PC-3 (cell line): ENCODE data around the gene RAI2. TPM values are rescaled to one million over a fixed set of nuclear protein-coding genes. Genes with fewer than 3 reads are reported as not detected.
A peak's percentile ranks its signal among the peaks of the same experiment; 100 is the strongest.

ENCODE experiments used
- ATAC-seq: fragments of 200-7000 bp; cut with Tn5 transposase; 2 replicates; pipeline ENCODE4 v1.9.1; 2020; ENCODE audit warnings: mild to moderate bottlenecking, moderate library complexity
- BruUV-seq: library from RNA; stranded (reverse); fragments of 400-500 nt; replicated peaks from 2 replicates; lab custom pipeline; 2021; lab: Mats Ljungman, UMichigan
- CTCF ChIA-PET: fragments of 300-600 bp; sonication (Branson Sonifier 250); formaldehyde crosslinking; loops from one replicate; lab custom pipeline; 2022; ENCODE audit warnings: antibody characterized with exemption; lab: Charles Lee
- POLR2A ChIA-PET: fragments of 300-600 bp; sonication (Branson Sonifier 250); formaldehyde crosslinking; loops from one replicate; lab custom pipeline; 2022; ENCODE audit warnings: antibody characterized with exemption; ENCODE audit not compliant: unreplicated experiment; lab: Charles Lee
- DNase-seq: peaks from one replicate; pipeline ENCODE4 v3.0.0-alpha.2; 2015
- H2AFZ ChIP-seq: fragments of 300-600 bp; sonication (generic); 2 replicates; pipeline ENCODE4 v1.6.0; 2016; ENCODE audit warnings: antibody characterized with exemption, low read length
- H3F3A ChIP-seq: fragments of 300-600 bp; sonication (generic); one replicate; pipeline ENCODE4 v1.6.0; 2017; ENCODE audit warnings: antibody characterized with exemption, low read length, control low read depth, mild to moderate bottlenecking; ENCODE audit not compliant: unreplicated experiment
- H3K27ac ChIP-seq: fragments of 300-600 bp; sonication (generic); 2 replicates; pipeline ENCODE4 v1.5.1; 2016; ENCODE audit warnings: mild to moderate bottlenecking, low read length
- H3K27me3 ChIP-seq: fragments of 300-600 bp; sonication (generic); 2 replicates; pipeline ENCODE4 v1.6.1; 2016; ENCODE audit warnings: low read length, mixed read lengths
- H3K36me3 ChIP-seq: fragments of 300-600 bp; sonication (generic); 2 replicates; pipeline ENCODE4 v1.6.1; 2016; ENCODE audit warnings: low read depth, mixed run types, low read length, mixed read lengths
- H3K4me1 ChIP-seq: fragments of 300-600 bp; sonication (generic); 2 replicates; pipeline ENCODE4 v1.5.1; 2016; ENCODE audit warnings: low read length; ENCODE audit not compliant: insufficient read depth
- H3K4me2 ChIP-seq: fragments of 300-600 bp; sonication (generic); 2 replicates; pipeline ENCODE4 v1.6.0; 2016; ENCODE audit warnings: low read length
- H3K4me3 ChIP-seq: fragments of 300-600 bp; sonication (generic); 2 replicates; pipeline ENCODE4 v1.5.1; 2016; ENCODE audit warnings: mild to moderate bottlenecking, low read length, mixed read lengths
- H3K79me2 ChIP-seq: fragments of 300-600 bp; sonication (generic); 2 replicates; pipeline ENCODE4 v1.6.1; 2017; ENCODE audit warnings: low read length, mixed read lengths
- H3K9ac ChIP-seq: fragments of 300-600 bp; sonication (generic); 2 replicates; pipeline ENCODE4 v1.6.0; 2016; ENCODE audit warnings: mild to moderate bottlenecking, low read length
- H3K9me2 ChIP-seq: fragments of 300-600 bp; sonication (generic); replicated peaks from 2 replicates; pipeline ENCODE4 v1.6.1; 2016; ENCODE audit warnings: mixed run types, low read length, mixed read lengths
- H3K9me3 ChIP-seq: fragments of 300-600 bp; sonication (generic); 2 replicates; pipeline ENCODE4 v1.6.1; 2016; ENCODE audit warnings: low read length, mixed read lengths
- H4K20me1 ChIP-seq: fragments of 300-600 bp; sonication (generic); 2 replicates; pipeline ENCODE4 v1.6.1; 2016; ENCODE audit warnings: low read length, mixed read lengths
- EZH2 ChIP-seq: fragments of 300-600 bp; sonication (generic); IDR thresholded peaks from one replicate; pipeline ENCODE4 v1.6.1; 2017; ENCODE audit warnings: antibody characterized with exemption, mild to moderate bottlenecking, low read length; ENCODE audit not compliant: unreplicated experiment
- EZH2phosphoT487 ChIP-seq: fragments of 300-600 bp; sonication (generic); IDR thresholded peaks from 2 replicates; pipeline ENCODE4 v1.6.1; 2018; ENCODE audit warnings: mild to moderate bottlenecking, antibody characterized with exemption, low read length, borderline replicate concordance
- intact Hi-C: fragments of 100-400 bp; cut with micrococcal nuclease; formaldehyde crosslinking; loops from 2 replicates; pipeline ENCODE4 v1.9.0; 2023
- total RNA-seq: library from RNA; depleted of rRNA; stranded (reverse); fragments of >200 nt; gene quantifications from 2 replicates; pipeline ENCODE4 v1.2.3, GENCODE V29; 2014
- TF ChIP-seq, protein P1 (sequence below): fragments of 300-600 bp; sonication (generic); conservative IDR thresholded peaks from 2 replicates; pipeline ENCODE4 v1.5.1; 2017; ENCODE audit warnings: antibody characterized with exemption, low read depth, mild to moderate bottlenecking, low read length

The RAI2 gene
- total RNA-seq, 1 experiment from 2014 or later, result 0.66 TPM

DNA sequence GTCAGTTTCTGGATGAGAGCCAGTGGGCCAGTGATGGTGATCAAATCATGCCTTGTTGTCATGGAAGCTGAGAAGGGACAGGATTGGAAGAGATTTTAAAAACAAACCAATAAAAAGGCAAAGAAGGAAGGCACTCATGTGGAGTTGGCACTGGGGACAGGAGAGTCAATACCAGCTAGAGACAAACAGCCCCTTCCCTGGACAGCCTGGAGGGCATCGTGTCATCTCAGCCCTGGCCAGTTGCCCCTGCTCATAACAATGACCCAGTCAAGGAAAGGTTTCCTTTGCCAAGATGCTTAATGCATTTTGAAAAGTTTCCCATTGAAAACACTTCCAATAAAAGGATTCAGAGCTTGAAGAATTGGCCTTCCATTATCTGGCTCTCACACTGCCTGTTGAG is 68.3 kb downstream of the RAI2 start:
- ATAC-seq (peak; percentile 15; the same call in 1 of the 2 replicates), DNase-seq (no peak)
- H3F3A ChIP-seq, result no peaks in the 10 kb centered on the region
- H3K4me2 ChIP-seq, result no peak overlapping the region
- no peaks in the 10 kb centered on the region for H4K20me1 ChIP-seq
- intact Hi-C loops, result no loop called here
- BruUV-seq, result no TSS peak
- no peak overlapping the region for H3K27ac ChIP-seq
- H3K79me2 ChIP-seq, result no peaks in the 10 kb centered on the region
- TF ChIP-seq EZH2, result no peak
- no peak for TF ChIP-seq EZH2phosphoT487
- TF ChIP-seq, protein P1, sequence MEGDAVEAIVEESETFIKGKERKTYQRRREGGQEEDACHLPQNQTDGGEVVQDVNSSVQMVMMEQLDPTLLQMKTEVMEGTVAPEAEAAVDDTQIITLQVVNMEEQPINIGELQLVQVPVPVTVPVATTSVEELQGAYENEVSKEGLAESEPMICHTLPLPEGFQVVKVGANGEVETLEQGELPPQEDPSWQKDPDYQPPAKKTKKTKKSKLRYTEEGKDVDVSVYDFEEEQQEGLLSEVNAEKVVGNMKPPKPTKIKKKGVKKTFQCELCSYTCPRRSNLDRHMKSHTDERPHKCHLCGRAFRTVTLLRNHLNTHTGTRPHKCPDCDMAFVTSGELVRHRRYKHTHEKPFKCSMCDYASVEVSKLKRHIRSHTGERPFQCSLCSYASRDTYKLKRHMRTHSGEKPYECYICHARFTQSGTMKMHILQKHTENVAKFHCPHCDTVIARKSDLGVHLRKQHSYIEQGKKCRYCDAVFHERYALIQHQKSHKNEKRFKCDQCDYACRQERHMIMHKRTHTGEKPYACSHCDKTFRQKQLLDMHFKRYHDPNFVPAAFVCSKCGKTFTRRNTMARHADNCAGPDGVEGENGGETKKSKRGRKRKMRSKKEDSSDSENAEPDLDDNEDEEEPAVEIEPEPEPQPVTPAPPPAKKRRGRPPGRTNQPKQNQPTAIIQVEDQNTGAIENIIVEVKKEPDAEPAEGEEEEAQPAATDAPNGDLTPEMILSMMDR, result no peak
- H3K4me3 ChIP-seq, result no peak overlapping the region
- no peak overlapping the region for H2AFZ ChIP-seq
- CTCF ChIA-PET, result no interaction called here
- POLR2A ChIA-PET, result no interaction called here
- H3K9me3 ChIP-seq, result no peaks in the 10 kb centered on the region
- no peaks in the 10 kb centered on the region for H3K36me3 ChIP-seq
- H3K9me2 ChIP-seq, result no peaks in the 10 kb centered on the region
- peaks cover 8% of the 10 kb centered on the region; the same call in 1 of the 2 replicates for H3K4me1 ChIP-seq
- no peaks in the 10 kb centered on the region for H3K27me3 ChIP-seq
- no peak overlapping the region for H3K9ac ChIP-seq

- Histone ChIP-seq H3F3A (no peaks in the 10 kb centered on the region), H3K4me1 (peaks cover 11% of the 10 kb centered on the region; the same call in 1 of the 2 replicates), H3K27me3 (no peaks in the 10 kb centered on the region), H3K79me2 (no peaks in the 10 kb centered on the region), H3K9me3 (no peaks in the 10 kb centered on the region), H2AFZ (no peak overlapping the region), H3K27ac (no peak overlapping the region), H3K9me2 (no peaks in the 10 kb centered on the region), H3K36me3 (no peaks in the 10 kb centered on the region), H3K4me3 (no peak overlapping the region), H3K4me2 (peak overlapping the region; percentile 57), H4K20me1 (no peaks in the 10 kb centered on the region), H3K9ac (no peak overlapping the region)
- DNase-seq, result no peak
- POLR2A ChIA-PET, result no interaction called here
- CTCF ChIA-PET, result no interaction called here
- BruUV-seq, result no TSS peak
- TF ChIP-seq, protein P1, result no peak
- TF ChIP-seq EZH2phosphoT487 (no peak), EZH2 (no peak)
- ATAC-seq, result no peak
- intact Hi-C loops, result loop anchor here (1.0 to 5.0 kb wide), 2 partner anchors 88 to 421 kb away; no protein-coding TSS in a partner anchor
Observed at GRCh38 chrX:17788956-17789562, 72.0 kb downstream of the RAI2 start.

DNA sequence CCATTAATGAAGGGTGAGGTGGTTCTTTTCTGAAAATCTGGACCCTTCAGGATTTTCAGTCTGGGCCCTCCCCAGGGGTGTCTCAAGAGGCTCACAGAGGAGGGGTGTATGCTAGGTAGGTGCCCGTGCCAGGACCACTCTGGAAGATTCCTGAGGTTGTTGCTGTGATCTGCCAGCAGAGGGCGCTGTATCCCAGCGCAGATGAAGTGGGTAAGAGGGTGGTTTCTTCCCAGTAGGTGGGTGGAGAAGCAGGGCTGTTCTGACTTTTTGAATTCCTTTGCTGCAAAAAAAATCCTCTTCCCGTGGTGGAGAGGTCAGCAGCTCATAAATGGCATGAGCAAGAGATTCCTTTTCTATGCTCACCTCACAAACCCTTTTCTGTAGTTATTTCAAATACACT is 72.7 kb downstream of the RAI2 start:
- Histone ChIP-seq H3K79me2 (no peaks in the 10 kb centered on the region), H3K36me3 (no peaks in the 10 kb centered on the region), H3K4me1 (peaks cover 11% of the 10 kb centered on the region; the same call in 1 of the 2 replicates), H3F3A (no peaks in the 10 kb centered on the region), H2AFZ (no peak overlapping the region), H3K27me3 (no peaks in the 10 kb centered on the region), H3K4me2 (peak overlapping the region; percentile 57), H3K9ac (no peak overlapping the region), H3K27ac (no peak overlapping the region), H3K9me2 (no peaks in the 10 kb centered on the region), H3K4me3 (no peak overlapping the region), H4K20me1 (no peaks in the 10 kb centered on the region), H3K9me3 (no peaks in the 10 kb centered on the region)
- peak; percentile 88 for ATAC-seq
- BruUV-seq, result no TSS peak
- CTCF ChIA-PET, result interaction anchor here (0.6 kb wide), 1 partner anchor 90 kb away, joined by 4 read pairs; no protein-coding TSS in a partner anchor
- POLR2A ChIA-PET, result no interaction called here
- peak; percentile 74 for DNase-seq
- intact Hi-C loops, result loop anchor here (1.0 to 5.0 kb wide), 2 partner anchors 89 to 422 kb away; no protein-coding TSS in a partner anchor
- no peak for TF ChIP-seq EZH2phosphoT487
- TF ChIP-seq, protein P1, result peak; percentile 87
- TF ChIP-seq EZH2, result no peak
